Mesenchymal stem cell (in vitro differentiated cells and primary cell): ENCODE data around the gene ELMO1.

ENCODE experiments used
- DNase-seq: peaks from one replicate; pipeline ENCODE4 v3.0.0-alpha.2; 2013
- H2AFZ ChIP-seq: one replicate; pipeline ENCODE4 v1.6.1; 2013; ENCODE audit warnings: low read depth, mild to moderate bottlenecking, control low read depth, inconsistent platforms, low read length, moderate library complexity
- H2AK5ac ChIP-seq: 2 replicates; pipeline ENCODE4 v1.6.1; 2013; ENCODE audit warnings: low read length, moderate library complexity, mild to moderate bottlenecking, inconsistent platforms; ENCODE audit not compliant: severe bottlenecking
- H2BK120ac ChIP-seq: one replicate; pipeline ENCODE4 v1.6.1; 2013; ENCODE audit warnings: low read depth, mild to moderate bottlenecking, inconsistent platforms, low read length, moderate library complexity
- H2BK12ac ChIP-seq, 2 experiments: one replicate each; pipeline ENCODE4 v1.6.1; 2013; ENCODE audit warnings: inconsistent platforms in 2 of 2, low read length in 2 of 2, mild to moderate bottlenecking in 2 of 2, moderate library complexity in 2 of 2, control low read depth in 1 of 2
- H2BK15ac ChIP-seq: one replicate; pipeline ENCODE4 v1.6.1; 2013; ENCODE audit warnings: mild to moderate bottlenecking, low read depth, inconsistent platforms; ENCODE audit not compliant: poor library complexity, severe bottlenecking
- H2BK5ac ChIP-seq: 2 replicates; pipeline ENCODE4 v1.6.1; 2013; ENCODE audit warnings: low read depth, mild to moderate bottlenecking, low read length, control low read depth, inconsistent platforms; ENCODE audit not compliant: poor library complexity, severe bottlenecking
- H3K14ac ChIP-seq, 2 experiments: one replicate each; pipeline ENCODE4 v1.6.1; 2013; ENCODE audit warnings: inconsistent platforms in 2 of 2, low read length in 2 of 2, control low read depth in 1 of 2, mild to moderate bottlenecking in 1 of 2, moderate library complexity in 1 of 2
- H3K18ac ChIP-seq, 2 experiments: one replicate each; pipeline ENCODE4 v1.6.1; 2013; ENCODE audit warnings: inconsistent platforms in 2 of 2, low read length in 2 of 2, control low read depth in 1 of 2, low read depth in 1 of 2, mild to moderate bottlenecking in 1 of 2
- H3K23ac ChIP-seq, 2 experiments: one replicate each; pipeline ENCODE4 v1.6.1; 2013; ENCODE audit warnings: inconsistent platforms in 2 of 2, low read length in 2 of 2, mild to moderate bottlenecking in 2 of 2, moderate library complexity in 2 of 2, control low read depth in 1 of 2
- H3K27ac ChIP-seq: 2 replicates; pipeline ENCODE4 v1.5.1; 2013; ENCODE audit warnings: mild to moderate bottlenecking, moderate library complexity, low read length, control low read depth, inconsistent platforms; ENCODE audit not compliant: poor library complexity, severe bottlenecking
- H3K27me3 ChIP-seq, 2 experiments: 2 replicates each; pipeline versions ENCODE4 v1.6.1 to v1.7.0; 2013; ENCODE audit warnings: low read length in 2 of 2, mild to moderate bottlenecking in 2 of 2, moderate library complexity in 2 of 2, control low read depth in 1 of 2, inconsistent platforms in 1 of 2; ENCODE audit not compliant: control insufficient read depth in 1 of 2, insufficient read depth in 1 of 2
- H3K36me3 ChIP-seq, 2 experiments: 2 replicates each; pipeline versions ENCODE4 v1.6.1 to v1.7.0; 2013; ENCODE audit warnings: low read length in 2 of 2, control low read depth in 1 of 2, inconsistent platforms in 1 of 2, low read depth in 1 of 2, mild to moderate bottlenecking in 1 of 2; ENCODE audit not compliant: insufficient read depth in 2 of 2, control insufficient read depth in 1 of 2
- H3K4ac ChIP-seq, 2 experiments: one replicate each; pipeline ENCODE4 v1.6.1; 2013; ENCODE audit warnings: inconsistent platforms in 2 of 2, low read length in 2 of 2, mild to moderate bottlenecking in 2 of 2, moderate library complexity in 2 of 2, control low read depth in 1 of 2, low read depth in 1 of 2
- H3K4me1 ChIP-seq: 2 replicates; pipeline ENCODE4 v1.6.1; 2013; ENCODE audit warnings: low read depth, low read length, control low read depth; ENCODE audit not compliant: control insufficient read depth, insufficient read depth
- H3K4me2 ChIP-seq: 2 replicates; pipeline ENCODE4 v1.6.1; 2013; ENCODE audit warnings: low read length, mild to moderate bottlenecking, inconsistent platforms; ENCODE audit not compliant: poor library complexity, severe bottlenecking
- H3K4me3 ChIP-seq, 2 experiments: 2 replicates each; pipeline versions ENCODE4 v1.5.1 to v1.7.0; 2013; ENCODE audit warnings: low read length in 2 of 2, mild to moderate bottlenecking in 2 of 2, control low read depth in 1 of 2, low read depth in 1 of 2; ENCODE audit not compliant: insufficient read depth in 1 of 2
- H3K79me1 ChIP-seq: replicated peaks from 2 replicates; pipeline ENCODE4 v1.6.1; 2013; ENCODE audit warnings: mild to moderate bottlenecking, control low read depth, low read length, inconsistent platforms; ENCODE audit not compliant: poor library complexity, severe bottlenecking
- H3K9ac ChIP-seq: 2 replicates; pipeline ENCODE4 v1.7.0; 2013; ENCODE audit warnings: mild to moderate bottlenecking, low read length, moderate library complexity
- H3K9me3 ChIP-seq: 2 replicates; pipeline ENCODE4 v1.7.0; 2013; ENCODE audit warnings: mild to moderate bottlenecking, low read length; ENCODE audit not compliant: control insufficient read depth
- H4K8ac ChIP-seq: one replicate; pipeline ENCODE4 v1.6.1; 2013; ENCODE audit warnings: inconsistent platforms, mild to moderate bottlenecking, low read length, moderate library complexity
- H4K91ac ChIP-seq: one replicate; pipeline ENCODE4 v1.6.1; 2013; ENCODE audit warnings: mild to moderate bottlenecking, low read length, inconsistent platforms
- whole genome bisulfite sequencing: methylation state at CpG from one replicate; pipeline ENCODE4 v1.1.7; 2013; ENCODE audit warnings: mixed read lengths; 5-methylcytosine and 5-hydroxymethylcytosine counted together

Gene ELMO1

GRCh38 chr7:37105762-37106161 lies 342.9 kb downstream of the ELMO1 start:
- DNase-seq, result no peak
- WGBS, result 96% methylated on average over 3 of the region's 4 CpGs
- Histone ChIP-seq H3K9me3 (no peaks in the 10 kb centered on the region), H4K8ac (no peak overlapping the region), H2AFZ (no peak overlapping the region), H3K4me1 (no peaks in the 10 kb centered on the region), H2AK5ac (no peak overlapping the region), H2BK12ac (no peak overlapping the region), H3K27ac (no peak overlapping the region), H3K36me3 (no peaks in the 10 kb centered on the region), H4K91ac (no peak overlapping the region), H3K18ac (no peak overlapping the region), H3K4ac (no peak overlapping the region), H3K79me1 (no peaks in the 10 kb centered on the region), H2BK5ac (no peak overlapping the region), H3K23ac (no peak overlapping the region), H2BK15ac (no peak overlapping the region), H3K4me3 (no peak overlapping the region), H3K9ac (no peak overlapping the region), H3K4me2 (no peak overlapping the region), H2BK120ac (no peak overlapping the region), H3K27me3 (no peaks in the 10 kb centered on the region), H3K14ac (no peak overlapping the region)

- Histone ChIP-seq H2BK5ac (no peak overlapping the region), H3K27ac (no peak overlapping the region), H3K9ac (no peak overlapping the region), H4K8ac (no peak overlapping the region), H3K14ac (no peak overlapping the region), H2AK5ac (no peak overlapping the region), H2BK120ac (no peak overlapping the region), H3K4me2 (no peak overlapping the region), H3K18ac (no peak overlapping the region), H3K79me1 (no peaks in the 10 kb centered on the region), H3K4ac (no peak overlapping the region), H3K9me3 (no peaks in the 10 kb centered on the region), H3K36me3 (no peaks in the 10 kb centered on the region), H3K4me1 (no peaks in the 10 kb centered on the region), H2AFZ (no peak overlapping the region), H2BK12ac (peak overlapping the region in 1 of 2 experiments; percentile 64), H3K23ac (no peak overlapping the region), H3K4me3 (no peak overlapping the region), H3K27me3 (no peaks in the 10 kb centered on the region), H4K91ac (no peak overlapping the region), H2BK15ac (no peak overlapping the region)
- no peak for DNase-seq
- 86% methylated on average over 5 of the region's 6 CpGs for WGBS
Measured at GRCh38 chr7:37104822-37105518, 343.7 kb downstream of the ELMO1 start.

GRCh38 chr7:37102518-37103137 lies 346.0 kb downstream of the ELMO1 start:
- Histone ChIP-seq H3K14ac (no peak overlapping the region), H3K4me2 (no peak overlapping the region), H4K8ac (no peak overlapping the region), H3K9me3 (no peaks in the 10 kb centered on the region), H3K27me3 (no peaks in the 10 kb centered on the region), H4K91ac (no peak overlapping the region), H2BK5ac (no peak overlapping the region), H2BK12ac (no peak overlapping the region), H3K23ac (no peak overlapping the region), H3K9ac (no peak overlapping the region), H3K4ac (no peak overlapping the region), H2BK15ac (no peak overlapping the region), H2AK5ac (no peak overlapping the region), H3K79me1 (no peaks in the 10 kb centered on the region), H3K27ac (no peak overlapping the region), H2AFZ (no peak overlapping the region), H3K36me3 (no peaks in the 10 kb centered on the region), H2BK120ac (no peak overlapping the region), H3K18ac (no peak overlapping the region), H3K4me3 (no peak overlapping the region), H3K4me1 (no peaks in the 10 kb centered on the region)
- 76% methylated on average over 1 of the region's 2 CpGs for WGBS
- DNase-seq, result no peak

DNA sequence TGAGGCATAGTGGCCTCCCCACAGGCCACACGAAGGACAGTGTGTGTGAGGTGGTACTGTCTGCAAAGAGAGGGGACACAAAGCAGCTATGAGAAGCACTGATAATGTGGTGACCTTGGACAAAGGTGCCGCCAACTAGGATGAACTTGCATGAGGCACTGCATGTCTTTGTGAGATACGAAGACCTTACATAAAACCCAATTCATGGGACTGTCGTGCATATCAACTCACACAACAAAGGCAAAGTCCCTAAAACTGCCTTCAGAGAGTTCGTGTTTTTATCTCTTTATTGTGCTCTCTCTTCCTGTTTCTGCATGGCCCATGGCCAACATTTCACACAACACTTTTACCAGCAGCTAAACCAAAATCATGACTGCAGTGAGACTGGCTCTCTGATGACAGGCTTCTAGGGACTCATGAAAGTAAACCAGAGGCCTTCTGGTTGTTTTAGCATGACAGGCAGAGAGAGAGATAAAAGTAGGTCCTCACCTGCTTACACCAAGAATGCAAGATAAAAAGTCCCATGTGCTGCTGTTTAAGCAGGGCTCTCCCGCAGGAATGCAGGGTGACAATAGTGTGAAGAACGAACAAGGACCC lies 347.8 kb downstream of the ELMO1 start:
- WGBS, result 86% methylated on average over 7 of the region's 7 CpGs
- Histone ChIP-seq H3K4ac (no peak overlapping the region), H3K4me2 (no peak overlapping the region), H3K27me3 (no peaks in the 10 kb centered on the region), H4K8ac (no peak overlapping the region), H3K14ac (no peak overlapping the region), H4K91ac (no peak overlapping the region), H3K23ac (no peak overlapping the region), H3K18ac (no peak overlapping the region), H3K9me3 (no peaks in the 10 kb centered on the region), H2AFZ (no peak overlapping the region), H3K79me1 (no peaks in the 10 kb centered on the region), H2BK15ac (no peak overlapping the region), H2BK12ac (no peak overlapping the region), H2AK5ac (no peak overlapping the region), H2BK5ac (no peak overlapping the region), H2BK120ac (no peak overlapping the region), H3K4me1 (no peaks in the 10 kb centered on the region), H3K27ac (no peak overlapping the region), H3K9ac (no peak overlapping the region), H3K36me3 (no peaks in the 10 kb centered on the region), H3K4me3 (no peak overlapping the region)
- DNase-seq, result no peak
